Heart right ventricle (tissue), 16 donors: ENCODE results near the gene PRIM2. TPM values are rescaled to one million over a fixed set of nuclear protein-coding genes. Genes with fewer than 3 reads are reported as not detected.

ENCODE experiments used
- ATAC-seq, 8 donors: fragments of 200-7000 bp; cut with Tn5 transposase; one replicate each; pipeline ENCODE4 v1.9.1; 2020; ENCODE audit warnings: mild to moderate bottlenecking in 8 of 8, moderate library complexity in 8 of 8, moderate number of reproducible peaks in 1 of 8
- DNase-seq, 2 donors: peaks; one replicate each; pipeline ENCODE4 v3.0.0-alpha.2; 2020
- H3K27ac ChIP-seq, 10 donors: fragments of 200-600 bp; sonication (generic) in 2 of 10; one replicate each; pipeline versions ENCODE4 v1.5.0 to v1.8.0; 2020 to 2022; ENCODE audit warnings: mild to moderate bottlenecking in 3 of 10
- H3K27me3 ChIP-seq, 7 donors: fragments of 200-600 bp; one replicate each; pipeline ENCODE4 v1.8.0; 2021 to 2022; ENCODE audit warnings: mild to moderate bottlenecking in 2 of 7
- H3K36me3 ChIP-seq, 9 donors: fragments of 200-600 bp; sonication (generic) in 1 of 9; one replicate each; pipeline versions ENCODE4 v1.5.0 to v1.8.0; 2020 to 2022; ENCODE audit warnings: mild to moderate bottlenecking in 2 of 9
- H3K4me1 ChIP-seq, 9 donors: fragments of 200-600 bp; sonication (generic) in 1 of 9; one replicate each; pipeline versions ENCODE4 v1.5.0 to v1.8.0; 2020 to 2022; ENCODE audit warnings: mild to moderate bottlenecking in 4 of 9
- H3K4me3 ChIP-seq, 10 donors: fragments of 200-600 bp; sonication (generic) in 2 of 10; one replicate each; pipeline versions ENCODE4 v1.5.0 to v1.8.0; 2020 to 2022; ENCODE audit warnings: mild to moderate bottlenecking in 7 of 10, moderate library complexity in 2 of 10
- H3K9me3 ChIP-seq, 11 donors: fragments of 200-600 bp in 10 of 11; sonication (generic) in 2 of 11; one replicate each; pipeline versions ENCODE4 v1.5.0 to v1.8.0; 2013 to 2022; ENCODE audit warnings: mild to moderate bottlenecking in 2 of 11, control low read depth in 1 of 11, moderate library complexity in 1 of 11
- CTCF ChIP-seq, 9 donors: fragments of 200-600 bp; sonication (generic) in 2 of 9; IDR thresholded peaks; one replicate each; pipeline versions ENCODE4 v1.5.0 to v1.8.0; 2021 to 2022; ENCODE audit warnings: antibody characterized with exemption in 9 of 9, mild to moderate bottlenecking in 5 of 9, moderate library complexity in 1 of 9
- WGBS, 2 donors: extraction: QIAGEN DNeasy Blood & Tissue Kit; methylation state at CpG; one replicate each; pipeline ENCODE4 v1.1.7; 2013; ENCODE audit warnings: inconsistent platforms in 1 of 2; 5-methylcytosine and 5-hydroxymethylcytosine counted together
- intact Hi-C, 10 donors: fragments of 100-400 bp; cut with DNase I; formaldehyde crosslinking; loops; one replicate each; pipeline versions ENCODE4 v1.11.1 to v1.14.2; 2022
- polyA plus RNA-seq, 2 donors: library from polyadenylated mRNA; stranded (reverse); fragments of 200-250 nt; gene quantifications; one replicate each; pipeline ENCODE4 v1.2.3, GENCODE V29; 2013
- total RNA-seq, 10 donors: library from RNA; stranded (reverse); fragmentation: NEBNext Ultra II Directional in 3 of 10; extraction: Animal tissue kit (Norgen Biotek cat#: 25700) in 3 of 10; gene quantifications; one replicate each; pipeline versions ENCODE4 v1.2.1 to v1.2.4, GENCODE V29; 2021 to 2023
- donor health status: Arrhythmogenic right ventricular cardiomyopathy.
- donor health status: ischemic (EF 13 %, LVEDD 7.1; RV severe dilation, severe dysfunction).
- donor health status: healthy with polysubstance abuse.
- donor health status: DM: no; HTN: yes; CAD: no.
- donor health status: DM: no; HTN: no; CAD: no.
- donor health status: ischemic (EF 25% LVEDD 6.9; RV normal size, moderate dysfunction).
- donor health status: ischemic (EF 25% LVEDD 5.7; RV mildly dilated, moderate dysfunction).
- donor health status: healthy.
- donor health status: DM: yes; HTN: yes; CAD: no.
- donor health status: Ischemic cardiomyopathy.
- donor health status: ischemic (EF 35%, LVEDD 5.7; RV mildly dilated, moderate dysfunction).
- donor health status: nonischemic (EF 11% LVEDD 7.7; RV severe dilation, severe dysfunction).
- donor health status: DM: yes; HTN: yes; CAD: no.
- donor health status: PGD.
- donor health status: ischemic (EF 29% LVEDD 5.4; RV normal size, mild dysfunction).
- donor health status: nonischemic (EF 23%, LVEDD 6.1; RV moderate dilation, normal function).

PRIM2 gene
- total and polyA plus RNA-seq, 12 donors = 2.5 to 5.5 (median 3.8) TPM

- no peak for TF ChIP-seq CTCF (IDR thresholded peaks at IDR 0.05)
- Histone ChIP-seq H3K27ac (no peak overlapping the region), H3K36me3 (no peaks in the 10 kb centered on the region), H3K4me1 (peaks cover 0 to 16% (median 0%) of the 10 kb centered on the region in 9 donors), H3K9me3 (peaks cover 0 to 1% (median 0%) of the 10 kb centered on the region in 11 donors), H3K27me3 (no peaks in the 10 kb centered on the region), H3K4me3 (no peak overlapping the region)
- intact Hi-C loops = no loop called here
- 28 to 35% methylated on average over 2 of the region's 2 CpGs for WGBS, 2 donors
- ATAC-seq (no peak), DNase-seq (no peak)
Observed at GRCh38 chr6:57298741-57299140, 18.7 kb upstream of the PRIM2 start.

GRCh38 chr6:57301757-57302156 lies 15.7 kb upstream of the PRIM2 start:
- DNase-seq = no peak
- no peaks in the 10 kb centered on the region for H3K27me3 ChIP-seq
- no peak for TF ChIP-seq CTCF (IDR thresholded peaks at IDR 0.05)
- H3K36me3 ChIP-seq = no peaks in the 10 kb centered on the region
- no peak overlapping the region for H3K27ac ChIP-seq
- no peak for ATAC-seq
- no peak overlapping the region for H3K4me3 ChIP-seq
- H3K4me1 ChIP-seq = peaks cover 0 to 31% (median 2%) of the 10 kb centered on the region in 9 donors
- intact Hi-C loops = loop anchor here in 1 of 10 donors (10.0 kb wide), 1 partner anchor 117 kb away; no protein-coding TSS in a partner anchor
- no peaks in the 10 kb centered on the region for H3K9me3 ChIP-seq
- WGBS, 2 donors = 91 to 92% methylated on average over 1 of the region's 1 CpG

- Histone ChIP-seq H3K9me3 (no peaks in the 10 kb centered on the region), H3K27me3 (no peaks in the 10 kb centered on the region), H3K4me1 (peaks cover 0 to 31% (median 2%) of the 10 kb centered on the region in 9 donors), H3K4me3 (no peak overlapping the region), H3K27ac (no peak overlapping the region), H3K36me3 (no peaks in the 10 kb centered on the region)
- ATAC-seq = no peak
- no peak for DNase-seq
- intact Hi-C loops = loop anchor here in 1 of 10 donors (10.0 kb wide), 1 partner anchor 118 kb away; no protein-coding TSS in a partner anchor
- 66 to 70% methylated on average over 2 of the region's 2 CpGs for WGBS, 2 donors
- TF ChIP-seq CTCF (IDR thresholded peaks at IDR 0.05) = no peak
Observed at GRCh38 chr6:57302477-57302876, 15.0 kb upstream of the PRIM2 start.

- peaks cover 0 to 26% (median 2%) of the 10 kb centered on the region in 9 donors for H3K4me1 ChIP-seq
- DNase-seq = no peak
- intact Hi-C loops = loop anchor here in 1 of 10 donors (10.0 kb wide), 1 partner anchor 119 kb away; no protein-coding TSS in a partner anchor
- H3K4me3 ChIP-seq = no peak overlapping the region
- no peaks in the 10 kb centered on the region for H3K27me3 ChIP-seq
- H3K27ac ChIP-seq = peak overlapping the region in 6 of 10 donors; percentile 18 to 66 (median 44)
- no peaks in the 10 kb centered on the region for H3K9me3 ChIP-seq
- H3K36me3 ChIP-seq = no peaks in the 10 kb centered on the region
- WGBS, 2 donors = 84 to 97% methylated on average over 1 of the region's 1 CpG
- TF ChIP-seq CTCF (IDR thresholded peaks at IDR 0.05) = no peak
- ATAC-seq = peak in 7 of 8 donors; percentile 67 to 88 (median 78)
Observed at GRCh38 chr6:57303931-57304681, 13.3 kb upstream of the PRIM2 start.
